ENCODE measurements around the gene ENAH. TPM values are rescaled to one million over a fixed set of nuclear protein-coding genes. Genes with fewer than 3 reads are reported as not detected.

Gene ENAH
- total RNA-seq, 2 donors from 2014 or later = 43.5 to 63.7 TPM

DNA sequence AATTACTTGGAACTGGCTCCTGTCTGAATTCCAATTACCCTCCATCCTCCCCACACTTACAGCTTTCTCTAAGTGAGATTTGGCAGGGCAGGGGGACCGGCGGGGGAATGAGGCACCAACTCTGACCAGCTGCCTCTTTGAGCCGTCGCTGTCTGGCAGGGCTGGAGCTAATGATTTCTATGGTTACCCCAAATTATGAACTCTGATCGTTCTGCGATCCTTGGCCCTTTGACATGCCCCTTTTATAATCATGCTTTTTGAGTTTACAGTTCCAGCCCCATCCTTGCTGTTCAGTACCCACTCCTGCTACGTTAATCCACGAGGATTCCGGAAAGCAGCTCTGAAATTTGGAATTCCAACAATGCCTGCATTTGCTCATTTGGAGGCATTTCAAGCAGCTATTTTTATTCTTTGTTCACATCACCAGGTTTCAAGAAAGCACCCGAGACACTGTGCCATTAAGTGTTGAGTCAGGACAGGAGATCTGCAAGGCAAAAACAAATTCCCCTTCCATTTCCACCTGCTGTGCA, 170.4 kb downstream of the ENAH start:
- DNase-seq = no peak
- no peak overlapping the region for H3K27ac ChIP-seq

DNA sequence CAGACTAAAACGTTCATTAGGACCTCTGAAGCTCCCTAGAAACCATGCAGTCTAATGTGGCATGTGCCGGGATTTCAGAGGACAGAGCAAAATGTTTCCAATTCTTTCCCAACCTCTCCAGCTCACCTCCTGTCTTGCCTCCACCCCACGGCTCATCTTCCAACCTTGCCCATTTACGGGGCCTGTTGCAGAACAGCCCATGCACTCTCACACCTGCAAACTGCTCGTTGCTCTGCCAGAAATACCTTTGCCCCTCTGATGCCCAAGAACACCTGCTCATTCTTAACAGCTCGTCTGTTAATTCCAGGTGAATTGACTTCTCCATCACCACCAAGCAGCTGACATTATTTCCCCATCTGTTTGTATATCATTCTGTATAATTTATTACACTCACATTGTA, 171.2 kb downstream of the ENAH start:
- Histone ChIP-seq H3K4me3 (no peak overlapping the region), H3K4me1 (peaks cover 7% of the 10 kb centered on the region), H3K27me3 (no peaks in the 10 kb centered on the region), H3K27ac (no peak overlapping the region), H3K36me3 (no peaks in the 10 kb centered on the region), H3K9me3 (no peaks in the 10 kb centered on the region), H3K9ac (ENCODE audit: low read depth in 2 of 2, low read length in 2 of 2) (no peak overlapping the region)
- TF ChIP-seq, protein P1, sequence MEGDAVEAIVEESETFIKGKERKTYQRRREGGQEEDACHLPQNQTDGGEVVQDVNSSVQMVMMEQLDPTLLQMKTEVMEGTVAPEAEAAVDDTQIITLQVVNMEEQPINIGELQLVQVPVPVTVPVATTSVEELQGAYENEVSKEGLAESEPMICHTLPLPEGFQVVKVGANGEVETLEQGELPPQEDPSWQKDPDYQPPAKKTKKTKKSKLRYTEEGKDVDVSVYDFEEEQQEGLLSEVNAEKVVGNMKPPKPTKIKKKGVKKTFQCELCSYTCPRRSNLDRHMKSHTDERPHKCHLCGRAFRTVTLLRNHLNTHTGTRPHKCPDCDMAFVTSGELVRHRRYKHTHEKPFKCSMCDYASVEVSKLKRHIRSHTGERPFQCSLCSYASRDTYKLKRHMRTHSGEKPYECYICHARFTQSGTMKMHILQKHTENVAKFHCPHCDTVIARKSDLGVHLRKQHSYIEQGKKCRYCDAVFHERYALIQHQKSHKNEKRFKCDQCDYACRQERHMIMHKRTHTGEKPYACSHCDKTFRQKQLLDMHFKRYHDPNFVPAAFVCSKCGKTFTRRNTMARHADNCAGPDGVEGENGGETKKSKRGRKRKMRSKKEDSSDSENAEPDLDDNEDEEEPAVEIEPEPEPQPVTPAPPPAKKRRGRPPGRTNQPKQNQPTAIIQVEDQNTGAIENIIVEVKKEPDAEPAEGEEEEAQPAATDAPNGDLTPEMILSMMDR (IDR thresholded peaks at IDR 0.05) = no peak
- intact Hi-C loops (cut with DNase I) = loop anchor here (10.0 kb wide), 2 partner anchors 63 to 173 kb away; partner anchors contain the start of gene ENAH
- DNase-seq = no peak

More for the DNA sequence above, 170.4 kb downstream of the ENAH start:
- TF ChIP-seq, protein P1 (IDR thresholded peaks at IDR 0.05) = no peak
- intact Hi-C loops (cut with DNase I) = loop anchor here (10.0 kb wide), 2 partner anchors 62 to 172 kb away; partner anchors contain the start of gene ENAH
- Histone ChIP-seq H3K4me1 (peaks cover 7% of the 10 kb centered on the region), H3K9me3 (no peaks in the 10 kb centered on the region), H3K36me3 (no peaks in the 10 kb centered on the region), H3K4me3 (no peak overlapping the region), H3K27me3 (no peaks in the 10 kb centered on the region), H3K9ac (ENCODE audit: low read depth in 2 of 2, low read length in 2 of 2) (no peak overlapping the region)

DNA sequence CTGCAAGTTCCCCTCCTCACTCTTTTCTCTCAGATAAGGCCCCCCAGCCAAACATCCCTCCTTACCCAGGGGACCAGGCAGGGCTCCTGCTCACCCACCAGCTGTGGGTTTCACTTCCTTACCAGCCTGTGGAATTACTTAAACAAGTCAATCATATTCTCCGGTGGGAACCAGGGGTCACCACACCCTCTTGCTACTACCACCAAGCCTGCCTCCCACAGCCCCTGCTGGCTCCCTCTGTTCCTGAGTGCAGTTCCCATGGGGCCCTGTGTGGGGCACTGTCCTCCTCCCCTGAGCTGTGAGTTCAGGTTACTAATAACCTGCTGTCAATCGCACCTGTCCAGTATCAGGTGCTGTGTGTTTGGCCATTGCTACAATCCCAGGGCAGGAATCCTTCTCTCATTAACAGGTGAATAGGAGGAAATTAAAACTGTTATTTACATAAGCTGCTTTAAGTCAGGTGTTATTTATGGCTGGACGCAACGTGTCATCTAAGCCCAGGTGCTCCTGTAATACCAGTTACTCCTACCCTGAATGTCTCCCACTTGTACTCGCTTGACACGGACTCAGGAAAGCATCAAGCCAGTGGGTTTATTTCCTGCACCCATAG, 172.0 kb downstream of the ENAH start:
- intact Hi-C loops (cut with DNase I) = loop anchor here (10.0 kb wide), 2 partner anchors 64 to 174 kb away; partner anchors contain the start of gene ENAH
- Histone ChIP-seq H3K4me1 (peaks cover 7% of the 10 kb centered on the region), H3K4me3 (no peak overlapping the region), H3K27me3 (no peaks in the 10 kb centered on the region), H3K27ac (no peak overlapping the region), H3K36me3 (no peaks in the 10 kb centered on the region), H3K9ac (ENCODE audit: low read depth in 2 of 2, low read length in 2 of 2) (no peak overlapping the region), H3K9me3 (no peaks in the 10 kb centered on the region)
- peak; percentile 83 for DNase-seq
- TF ChIP-seq, protein P1 (IDR thresholded peaks at IDR 0.05) = peak; percentile 96

DNA sequence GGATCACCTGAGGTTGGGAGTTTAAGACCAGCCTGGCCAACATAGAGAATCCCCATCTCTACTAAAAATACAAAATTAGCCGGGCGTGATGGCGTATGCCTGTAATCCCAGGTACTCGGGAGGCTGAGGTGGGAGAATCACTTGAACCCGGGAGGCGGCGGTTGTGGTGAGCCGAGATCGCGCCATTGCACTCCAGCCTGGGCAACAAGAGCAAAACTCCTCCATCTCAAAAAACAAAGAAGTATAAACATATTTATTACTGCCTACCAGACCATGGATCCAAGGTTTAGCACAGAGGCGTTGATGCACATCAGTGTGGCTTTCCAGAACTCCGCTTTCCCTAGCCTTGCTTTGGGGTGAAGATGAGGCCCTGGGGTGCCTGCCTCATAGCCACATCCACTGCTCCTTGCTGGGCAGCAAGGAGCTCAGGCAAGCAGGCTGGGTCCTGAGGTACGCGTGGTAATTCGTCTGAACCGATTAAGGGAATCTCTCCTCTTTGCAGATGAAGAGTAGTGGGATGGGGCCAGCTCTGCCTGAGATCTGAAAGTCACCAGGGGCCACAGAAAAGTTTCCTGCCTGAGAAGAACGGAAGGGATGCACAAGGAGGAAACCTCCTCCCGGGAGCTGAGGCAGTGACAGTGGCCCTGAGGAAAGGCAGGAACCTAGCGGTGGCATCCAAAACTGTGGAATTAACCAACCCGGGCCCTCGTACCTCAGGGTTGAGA, 172.8 kb downstream of the ENAH start:
- H3K36me3 ChIP-seq = no peaks in the 10 kb centered on the region
- H3K27ac ChIP-seq = no peak overlapping the region
- TF ChIP-seq, protein P1 (IDR thresholded peaks at IDR 0.05) = no peak
- peaks cover 7% of the 10 kb centered on the region for H3K4me1 ChIP-seq
- H3K9ac ChIP-seq (ENCODE audit: low read depth in 2 of 2, low read length in 2 of 2) = peak overlapping the region in 1 of 2 donors; percentile 20
- DNase-seq = no peak
- intact Hi-C loops (cut with DNase I) = loop anchor here (2.0 to 10.0 kb wide), 4 partner anchors 65 to 497 kb away; partner anchors contain the start of gene ENAH
- no peak overlapping the region for H3K4me3 ChIP-seq
- no peaks in the 10 kb centered on the region for H3K27me3 ChIP-seq
- H3K9me3 ChIP-seq = no peaks in the 10 kb centered on the region

DNA sequence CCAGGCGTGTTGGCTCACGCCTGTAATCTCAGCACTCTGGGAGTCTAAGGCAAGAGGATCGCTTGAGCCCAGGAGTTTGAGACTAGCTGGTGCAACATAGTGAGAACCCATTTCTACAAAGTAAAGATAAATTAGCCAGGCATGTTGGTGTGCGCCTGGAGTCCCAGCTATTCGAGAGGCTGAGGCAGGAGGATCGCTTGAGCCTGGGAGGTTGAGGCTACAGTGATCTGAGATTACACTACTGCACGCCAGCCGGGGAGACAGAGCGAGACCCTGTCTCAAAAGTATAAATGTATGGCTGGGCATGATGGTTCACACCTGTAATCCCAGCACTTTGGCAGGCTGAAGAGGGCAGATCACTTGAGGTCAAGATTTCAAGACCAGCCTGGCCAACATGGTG, 173.6 kb downstream of the ENAH start:
- no peak for DNase-seq
- H3K4me1 ChIP-seq = peaks cover 7% of the 10 kb centered on the region
- H3K9me3 ChIP-seq = no peaks in the 10 kb centered on the region
- H3K27ac ChIP-seq = no peak overlapping the region
- no peak overlapping the region for H3K4me3 ChIP-seq
- no peaks in the 10 kb centered on the region for H3K27me3 ChIP-seq
- no peak overlapping the region for H3K9ac ChIP-seq (ENCODE audit: low read depth in 2 of 2, low read length in 2 of 2)
- TF ChIP-seq, protein P1 (IDR thresholded peaks at IDR 0.05) = no peak
- intact Hi-C loops (cut with DNase I) = loop anchor here (2.0 to 5.0 kb wide), 2 partner anchors 431 to 498 kb away; no protein-coding TSS in a partner anchor
- H3K36me3 ChIP-seq = no peaks in the 10 kb centered on the region

All from colonic mucosa (tissue), 4 donors.